Measurements from ENCODE around the gene TUBB1. TPM values are rescaled to one million over a fixed set of nuclear protein-coding genes. Genes with fewer than 3 reads are reported as not detected.
"Not testable (repeated sequence)": the region's sequence is repeated elsewhere in the genome, so short reads cannot be mapped to it uniquely, and the experiment has no call there.

The TUBB1 gene
- total and polyA plus RNA-seq, 4 experiments from 2014 or later, result not detected

DNA sequence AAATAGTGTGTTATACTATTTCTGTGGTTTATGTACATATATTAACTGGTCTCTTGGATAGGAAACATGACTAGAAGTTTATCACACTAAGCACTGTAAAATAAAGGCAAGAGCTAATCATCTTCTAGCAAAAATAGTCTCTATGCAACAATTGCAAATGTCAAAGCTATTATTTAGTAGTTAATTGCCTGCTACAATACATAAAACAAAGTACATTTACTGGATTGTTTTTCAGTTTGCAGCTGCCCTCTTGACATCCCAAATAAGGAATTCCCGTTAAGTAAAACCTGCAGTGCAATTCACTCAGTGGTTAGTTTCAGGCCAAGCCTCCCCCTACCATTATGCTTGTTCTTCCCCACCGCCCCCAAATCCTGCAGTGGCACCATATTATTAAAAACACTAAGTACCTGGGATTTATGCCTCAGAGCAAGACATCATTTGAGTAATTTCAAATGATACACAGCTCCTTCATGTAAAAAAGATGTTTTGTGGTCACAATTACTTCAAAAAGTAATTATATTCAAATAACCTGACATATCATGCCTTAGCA, 14.5 kb downstream of the TUBB1 start:
- H3K27me3 Mint-ChIP-seq, result no peaks in the 10 kb centered on the region
- no peaks in the 10 kb centered on the region for H3K9me3 ChIP-seq (ENCODE audit: control insufficient read depth in 1 of 2, low read length in 2 of 2)
- DNase-seq, result no peak
- peaks cover 31 to 54% (median 43%) of the 10 kb centered on the region in 4 donors for H3K4me1 Mint-ChIP-seq
- intact Hi-C loops (cut with micrococcal nuclease), result loop anchor here (5.0 to 10.0 kb wide), 3 partner anchors 129 to 1639 kb away; partner anchors contain the start of genes RAB22A, RBM38 and ZNF831
- H3K27me3 ChIP-seq (ENCODE audit: insufficient read depth, low read length), result no peaks in the 10 kb centered on the region
- H3K36me3 ChIP-seq (ENCODE audit: insufficient read depth, low read length), result peaks cover 51% of the 10 kb centered on the region
- ChIA-PET CTCF (ENCODE audit: partially characterized antibody) (interaction anchor here (0.6 to 1.5 kb wide), 3 partner anchors 9 to 399 kb away, joined by 3 to 4 read pairs (median 3); partner anchors contain the start of gene PRELID3B), POLR2A (ENCODE audit: partially characterized antibody) (interaction anchor here (1.8 to 3.8 kb wide), 6 partner anchors 8 to 382 kb away, joined by 7 to 104 read pairs (median 31); partner anchors contain the start of genes NELFCD, PRELID3B and STX16)
- peaks cover 41 to 73% of the 10 kb centered on the region in 2 donors for H3K36me3 Mint-ChIP-seq
- H3K27ac ChIP-seq (ENCODE audit: low read depth, low read length), result no peak overlapping the region
- peaks cover 48% of the 10 kb centered on the region for H3K4me1 ChIP-seq (ENCODE audit: insufficient read depth, low read length)
- peaks cover 0 to 2% (median 0%) of the 10 kb centered on the region in 8 donors for H3K9me3 Mint-ChIP-seq
- H3K4me3 ChIP-seq (ENCODE audit: low read length in 2 of 2), result no peak overlapping the region
- H3K27ac Mint-ChIP-seq, result peak overlapping the region in 4 of 7 donors; percentile 46 to 96 (median 66)
- peak overlapping the region in 4 of 8 donors; percentile 15 to 61 (median 46) for H3K4me3 Mint-ChIP-seq

DNA sequence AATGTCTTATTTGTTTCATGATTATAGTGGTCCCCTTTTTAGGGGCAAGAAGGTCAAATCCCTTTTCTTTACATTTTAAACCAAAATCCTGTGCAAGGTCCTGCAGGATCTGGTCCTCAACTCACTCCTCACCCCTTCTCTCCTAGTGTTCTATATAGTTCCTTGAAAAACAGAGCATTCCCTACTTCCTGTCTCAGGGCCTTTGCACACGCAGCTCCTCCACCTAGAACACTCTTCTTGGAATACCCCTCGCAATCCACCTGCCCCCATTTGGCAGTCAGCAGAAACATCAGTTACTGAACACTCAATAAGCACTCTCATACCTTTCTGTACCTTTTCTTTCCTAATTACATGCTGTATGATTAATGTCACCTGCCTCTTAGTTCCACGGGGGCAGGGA, 16.2 kb downstream of the TUBB1 start:
- Mint-ChIP-seq H3K4me3 (peak overlapping the region in 1 of 8 donors; percentile 4), H3K36me3 (peaks cover 26 to 64% of the 10 kb centered on the region in 2 donors), H3K4me1 (peaks cover 33 to 55% (median 40%) of the 10 kb centered on the region in 4 donors), H3K27me3 (no peaks in the 10 kb centered on the region), H3K9me3 (peaks cover 0 to 2% (median 0%) of the 10 kb centered on the region in 8 donors), H3K27ac (peak overlapping the region in 6 of 7 donors; percentile 17 to 82 (median 54))
- POLR2A ChIA-PET (ENCODE audit: partially characterized antibody), result no interaction called here
- H3K27me3 ChIP-seq (ENCODE audit: insufficient read depth, low read length), result no peaks in the 10 kb centered on the region
- no peak for DNase-seq
- H3K9me3 ChIP-seq (ENCODE audit: control insufficient read depth in 1 of 2, low read length in 2 of 2), result no peaks in the 10 kb centered on the region
- H3K27ac ChIP-seq (ENCODE audit: low read depth, low read length), result no peak overlapping the region
- H3K36me3 ChIP-seq (ENCODE audit: insufficient read depth, low read length), result peaks cover 35% of the 10 kb centered on the region
- H3K4me1 ChIP-seq (ENCODE audit: insufficient read depth, low read length), result peaks cover 48% of the 10 kb centered on the region
- H3K4me3 ChIP-seq (ENCODE audit: low read length in 2 of 2), result no peak overlapping the region
- intact Hi-C loops (cut with micrococcal nuclease), result loop anchor here (10.0 kb wide), 1 partner anchor 1641 kb away; the partner anchor contains the start of gene RBM38
- CTCF ChIA-PET (ENCODE audit: partially characterized antibody), result no interaction called here

DNA sequence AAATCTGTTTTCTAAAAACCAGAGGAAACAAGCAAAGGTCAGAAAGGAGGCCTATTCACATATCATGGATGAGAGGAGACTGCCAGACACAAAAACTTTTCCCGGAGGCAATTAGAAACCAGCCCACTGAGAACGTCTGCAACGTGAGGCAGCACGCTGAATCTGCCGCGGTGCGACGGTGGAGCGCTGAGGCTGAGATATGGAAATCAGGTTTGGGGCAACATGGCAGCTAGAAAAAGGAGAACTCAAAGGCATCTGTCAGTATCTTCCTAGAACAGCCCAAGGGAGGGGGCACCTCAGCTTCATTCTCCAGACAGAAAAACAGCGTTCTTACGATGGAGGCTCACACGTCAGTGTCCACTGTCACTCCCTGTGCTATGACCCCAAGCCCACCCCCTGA, 18.2 kb downstream of the TUBB1 start:
- ChIA-PET POLR2A (ENCODE audit: partially characterized antibody) (no interaction called here), CTCF (ENCODE audit: partially characterized antibody) (no interaction called here)
- Mint-ChIP-seq H3K27me3 (no peaks in the 10 kb centered on the region), H3K9me3 (no peaks in the 10 kb centered on the region), H3K4me3 (no peak overlapping the region), H3K36me3 (peaks cover 22 to 53% of the 10 kb centered on the region in 2 donors), H3K27ac (peak overlapping the region in 4 of 7 donors; percentile 16 to 50 (median 42)), H3K4me1 (peaks cover 32 to 60% (median 44%) of the 10 kb centered on the region in 4 donors)
- intact Hi-C loops (cut with micrococcal nuclease), result loop anchor here (10.0 kb wide), 1 partner anchor 1643 kb away; the partner anchor contains the start of gene RBM38
- no peaks in the 10 kb centered on the region for H3K27me3 ChIP-seq (ENCODE audit: insufficient read depth, low read length)
- H3K4me3 ChIP-seq (ENCODE audit: low read length in 2 of 2), result no peak overlapping the region
- DNase-seq, result no peak
- no peak overlapping the region for H3K27ac ChIP-seq (ENCODE audit: low read depth, low read length)
- no peaks in the 10 kb centered on the region for H3K9me3 ChIP-seq (ENCODE audit: control insufficient read depth in 1 of 2, low read length in 2 of 2)
- peaks cover 35% of the 10 kb centered on the region for H3K36me3 ChIP-seq (ENCODE audit: insufficient read depth, low read length)
- H3K4me1 ChIP-seq (ENCODE audit: insufficient read depth, low read length), result peaks cover 52% of the 10 kb centered on the region

DNA sequence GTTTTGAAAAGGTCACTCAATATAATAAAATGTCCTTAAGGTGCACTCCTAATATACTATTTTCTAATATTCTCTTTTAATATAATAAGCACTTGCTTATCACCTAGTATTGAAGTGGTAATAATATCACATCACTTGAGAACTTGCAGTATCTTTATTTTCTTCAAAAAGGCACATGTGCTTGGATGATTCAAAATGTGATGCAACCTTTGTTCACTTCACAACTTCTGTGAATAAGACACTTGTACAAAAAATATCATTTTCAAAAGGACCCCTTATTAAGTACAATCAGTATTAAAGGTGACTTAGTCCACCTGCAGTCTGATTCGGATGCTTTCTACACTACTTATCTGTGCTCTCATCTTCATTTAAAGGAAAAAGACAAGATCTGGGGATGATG, 20.0 kb downstream of the TUBB1 start:
- POLR2A ChIA-PET (ENCODE audit: partially characterized antibody), result no interaction called here
- Histone ChIP-seq H3K36me3 (ENCODE audit: insufficient read depth, low read length) (peaks cover 35% of the 10 kb centered on the region), H3K27ac (ENCODE audit: low read depth, low read length) (no peak overlapping the region), H3K9me3 (ENCODE audit: control insufficient read depth in 1 of 2, low read length in 2 of 2) (no peaks in the 10 kb centered on the region), H3K27me3 (ENCODE audit: insufficient read depth, low read length) (no peaks in the 10 kb centered on the region), H3K4me3 (ENCODE audit: low read length in 2 of 2) (no peak overlapping the region), H3K4me1 (ENCODE audit: insufficient read depth, low read length) (peaks cover 58% of the 10 kb centered on the region)
- no peak for DNase-seq
- intact Hi-C loops (cut with micrococcal nuclease), result loop anchor here (10.0 kb wide), 1 partner anchor 1644 kb away; the partner anchor contains the start of gene RBM38
- H3K4me1 Mint-ChIP-seq, result peaks cover 37 to 69% (median 51%) of the 10 kb centered on the region in 4 donors
- peak overlapping the region in 4 of 8 donors; percentile 5 to 93 (median 46) for H3K4me3 Mint-ChIP-seq
- no peaks in the 10 kb centered on the region for H3K27me3 Mint-ChIP-seq
- CTCF ChIA-PET (ENCODE audit: partially characterized antibody), result no interaction called here
- H3K36me3 Mint-ChIP-seq, result peaks cover 22 to 43% of the 10 kb centered on the region in 2 donors
- no peaks in the 10 kb centered on the region for H3K9me3 Mint-ChIP-seq
- H3K27ac Mint-ChIP-seq, result peak overlapping the region in 3 of 7 donors; percentile 27 to 47 (median 35)

DNA sequence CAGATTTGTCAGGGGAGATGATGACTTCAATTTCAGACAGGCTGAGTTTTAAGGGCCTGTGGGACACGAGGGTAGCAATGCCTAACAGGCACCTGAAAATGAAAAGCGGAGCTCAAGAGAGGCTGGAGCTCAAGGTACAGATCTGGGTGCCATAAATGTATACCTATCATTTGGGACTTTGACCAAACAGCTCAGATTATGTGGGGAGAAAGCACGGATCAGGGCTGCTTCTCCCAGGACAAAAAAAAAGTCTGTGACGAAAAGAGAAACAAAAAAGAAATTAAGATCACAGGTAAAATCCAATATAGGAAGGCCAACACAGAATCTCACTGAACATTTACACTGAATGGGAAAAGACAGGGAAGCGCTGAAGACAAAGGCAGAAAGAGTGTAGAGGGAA, 21.4 kb downstream of the TUBB1 start:
- Mint-ChIP-seq H3K27me3 (no peaks in the 10 kb centered on the region), H3K27ac (peak overlapping the region in 6 of 7 donors; percentile 39 to 91 (median 88)), H3K4me1 (peaks cover 35 to 65% (median 53%) of the 10 kb centered on the region in 4 donors), H3K4me3 (peak overlapping the region; percentile 69 to 95 (median 92)), H3K9me3 (no peaks in the 10 kb centered on the region), H3K36me3 (peaks cover 17 to 34% of the 10 kb centered on the region in 2 donors)
- Histone ChIP-seq H3K4me1 (ENCODE audit: insufficient read depth, low read length) (peaks cover 58% of the 10 kb centered on the region), H3K27me3 (ENCODE audit: insufficient read depth, low read length) (no peaks in the 10 kb centered on the region), H3K4me3 (ENCODE audit: low read length in 2 of 2) (no peak overlapping the region), H3K9me3 (ENCODE audit: control insufficient read depth in 1 of 2, low read length in 2 of 2) (no peaks in the 10 kb centered on the region), H3K27ac (ENCODE audit: low read depth, low read length) (peak overlapping the region; percentile 92), H3K36me3 (ENCODE audit: insufficient read depth, low read length) (peaks cover 26% of the 10 kb centered on the region)
- CTCF ChIA-PET (ENCODE audit: partially characterized antibody), result interaction anchor here (0.7 to 1.9 kb wide), 3 partner anchors 9 to 167 kb away, joined by 3 to 6 read pairs (median 3); partner anchors contain the start of gene ATP5F1E
- intact Hi-C loops (cut with micrococcal nuclease), result loop anchor here (5.0 kb wide), 1 partner anchor 82 kb away; no protein-coding TSS in a partner anchor
- no peak for DNase-seq
- POLR2A ChIA-PET (ENCODE audit: partially characterized antibody), result interaction anchor here (1.1 to 4.9 kb wide), 3 partner anchors 8 to 152 kb away, joined by 3 to 104 read pairs (median 5); partner anchors contain the start of gene ATP5F1E

DNA sequence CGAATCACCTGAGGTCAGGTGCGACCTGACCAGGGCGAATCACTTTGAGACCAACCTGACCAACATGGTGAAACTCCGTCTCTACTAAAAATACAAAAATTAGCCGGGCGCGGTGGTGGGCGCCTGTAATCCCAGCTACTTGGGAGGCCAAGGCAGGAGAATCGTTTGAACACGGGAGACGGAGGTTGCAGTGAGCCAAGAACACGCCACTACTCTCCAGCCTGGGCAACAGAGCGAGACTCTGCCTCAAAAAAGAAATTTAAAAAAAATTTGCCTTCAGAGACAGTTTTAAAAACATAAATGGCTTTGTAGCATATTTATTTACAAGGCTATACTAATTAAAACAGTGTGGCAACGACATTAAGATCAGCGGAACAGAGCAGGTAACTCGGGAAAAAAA, 22.3 kb downstream of the TUBB1 start:
- not testable (repeated sequence) for H3K9me3 ChIP-seq (ENCODE audit: control insufficient read depth in 1 of 2, low read length in 2 of 2); H3K27me3 Mint-ChIP-seq; H3K27me3 ChIP-seq (ENCODE audit: insufficient read depth, low read length); DNase-seq; H3K9me3 Mint-ChIP-seq
- Histone ChIP-seq H3K4me3 (ENCODE audit: low read length in 2 of 2) (peak overlapping the region in 1 of 2 donors; percentile 91), H3K36me3 (ENCODE audit: insufficient read depth, low read length) (peaks cover 18% of the 10 kb centered on the region), H3K4me1 (ENCODE audit: insufficient read depth, low read length) (peaks cover 58% of the 10 kb centered on the region), H3K27ac (ENCODE audit: low read depth, low read length) (peak overlapping the region; percentile 92)
- peak overlapping the region; percentile 69 to 95 (median 92) for H3K4me3 Mint-ChIP-seq
- H3K27ac Mint-ChIP-seq, result peak overlapping the region; percentile 80 to 91 (median 85)
- peaks cover 33 to 64% (median 51%) of the 10 kb centered on the region in 4 donors for H3K4me1 Mint-ChIP-seq
- peaks cover 12 to 27% of the 10 kb centered on the region in 2 donors for H3K36me3 Mint-ChIP-seq
- ChIA-PET CTCF (ENCODE audit: partially characterized antibody) (interaction anchor here (1.3 to 1.9 kb wide), 2 partner anchors 10 to 47 kb away, joined by 3 to 6 read pairs; partner anchors contain the start of gene ATP5F1E), POLR2A (ENCODE audit: partially characterized antibody) (interaction anchor here (1.5 to 4.9 kb wide), 3 partner anchors 9 to 153 kb away, joined by 3 to 104 read pairs (median 5); partner anchors contain the start of gene ATP5F1E)
- intact Hi-C loops (cut with micrococcal nuclease), result loop anchor here (5.0 kb wide), 1 partner anchor 81 kb away; no protein-coding TSS in a partner anchor
